Transverse colon (tissue), 4 donors: Measurements from ENCODE around the gene PSORS1C1. TPM values are rescaled to one million over a fixed set of nuclear protein-coding genes. Genes with fewer than 3 reads are reported as not detected.
A peak's percentile ranks its signal among the peaks of the same experiment; 100 is the strongest.

Experiments used
- DNase-seq: peaks from one replicate; pipeline ENCODE4 v3.0.0-alpha.2; 2019
- H3K27ac ChIP-seq, 4 donors: fragments of 200-600 bp; sonication (generic); 2 replicates each; pipeline ENCODE4 v1.5.1; 2016 to 2018; ENCODE audit warnings: inconsistent platforms in 4 of 4
- H3K27me3 ChIP-seq: fragments of 200-600 bp; sonication (generic); 2 replicates; pipeline ENCODE4 v1.5.1; 2017; ENCODE audit warnings: inconsistent platforms
- H3K36me3 ChIP-seq, 4 donors: fragments of 200-600 bp; sonication (generic); 2 replicates each; pipeline ENCODE4 v1.5.1; 2017 to 2019; ENCODE audit warnings: inconsistent platforms in 4 of 4
- H3K4me1 ChIP-seq, 4 donors: fragments of 200-600 bp; sonication (generic); 2 replicates each; pipeline ENCODE4 v1.5.1; 2017 to 2020; ENCODE audit warnings: inconsistent platforms in 4 of 4
- H3K4me3 ChIP-seq, 4 donors: fragments of 200-600 bp; sonication (generic); 1 replicate in 1 of 4; 2 replicates in 3 of 4; pipeline versions ENCODE4 v1.5.1 to v1.6.1; 2017 to 2019; ENCODE audit warnings: inconsistent platforms in 4 of 4
- H3K9me3 ChIP-seq, 2 donors: fragments of 200-600 bp; sonication (generic); 2 replicates each; pipeline ENCODE4 v1.5.1; 2017 to 2019; ENCODE audit warnings: inconsistent platforms in 2 of 2
- EP300 ChIP-seq: sonication (generic); formaldehyde crosslinking; IDR thresholded peaks from one replicate; pipeline ENCODE4 v1.6.1; 2017; ENCODE audit warnings: antibody characterized with exemption, low read depth
- POLR2A ChIP-seq: fragments of 450-650 bp; IDR thresholded peaks from one replicate; pipeline ENCODE4 v1.6.1; 2016; ENCODE audit warnings: antibody characterized with exemption, mild to moderate bottlenecking, moderate library complexity
- POLR2AphosphoS5 ChIP-seq, 3 donors: sonication (generic); formaldehyde crosslinking; IDR thresholded peaks; one replicate each; pipeline ENCODE4 v1.6.1; 2016; ENCODE audit warnings: antibody characterized with exemption in 3 of 3
- WGBS, 2 donors: methylation state at CpG; one replicate each; pipeline ENCODE4 v1.1.5; 2018; ENCODE audit warnings: low coverage in 1 of 2; 5-methylcytosine and 5-hydroxymethylcytosine counted together
- in situ Hi-C, 4 donors: fragments of 200-750 bp; cut with MboI; loops; one replicate each; pipeline versions ENCODE4 v1.15.0 to v1.15.1; 2017; ENCODE audit warnings: low sequenced_read_pairs in 3 of 4, low pct_ligation_motif_present in 1 of 4, low pct_unique_long_range_greater_than_20kb in 1 of 4
- intact Hi-C: fragments of 100-400 bp; cut with DNase I; formaldehyde crosslinking; loops from one replicate; pipeline ENCODE4 v1.15.1; 2023; ENCODE audit warnings: low total_unique reads
- total RNA-seq, 4 donors: library from RNA; depleted of rRNA; stranded (reverse); fragments of >200 nt; gene quantifications; one replicate each; pipeline ENCODE4 v1.1.0, GENCODE V29; 2016
- TF ChIP-seq, protein P1 (sequence below), 5 experiments: fragments of 200-600 bp in 3 of 5; fragments of 450-650 bp in 2 of 5; sonication (generic) in 3 of 5; IDR thresholded peaks; 1 replicate in 2 of 5; 2 replicates in 3 of 5; pipeline ENCODE4 v1.5.1; 2016 to 2017; ENCODE audit warnings: antibody characterized with exemption in 5 of 5, inconsistent platforms in 3 of 5, mild to moderate bottlenecking in 2 of 5, moderate library complexity in 1 of 5

The PSORS1C1 gene
- total RNA-seq, 4 donors from 2014 or later: 8.8 to 19.0 (median 13.4) TPM

- intact Hi-C loops: no loop called here
- no peaks in the 10 kb centered on the region for H3K36me3 ChIP-seq
- H3K9me3 ChIP-seq: no peaks in the 10 kb centered on the region
- peaks cover 0 to 12% (median 4%) of the 10 kb centered on the region in 4 donors for H3K4me1 ChIP-seq
- no peak overlapping the region for H3K4me3 ChIP-seq
- DNase-seq: no peak
- in situ Hi-C loops: no loop called here
- no peak for TF ChIP-seq POLR2A
- 67 to 70% methylated on average over 2 to 16 of the region's 16 CpGs for WGBS, 2 donors
- no peak overlapping the region for H3K27ac ChIP-seq
- H3K27me3 ChIP-seq: no peaks in the 10 kb centered on the region
These were observed 12.0 kb downstream of the PSORS1C1 start for GRCh38 chr6:31126396-31127175.

DNA sequence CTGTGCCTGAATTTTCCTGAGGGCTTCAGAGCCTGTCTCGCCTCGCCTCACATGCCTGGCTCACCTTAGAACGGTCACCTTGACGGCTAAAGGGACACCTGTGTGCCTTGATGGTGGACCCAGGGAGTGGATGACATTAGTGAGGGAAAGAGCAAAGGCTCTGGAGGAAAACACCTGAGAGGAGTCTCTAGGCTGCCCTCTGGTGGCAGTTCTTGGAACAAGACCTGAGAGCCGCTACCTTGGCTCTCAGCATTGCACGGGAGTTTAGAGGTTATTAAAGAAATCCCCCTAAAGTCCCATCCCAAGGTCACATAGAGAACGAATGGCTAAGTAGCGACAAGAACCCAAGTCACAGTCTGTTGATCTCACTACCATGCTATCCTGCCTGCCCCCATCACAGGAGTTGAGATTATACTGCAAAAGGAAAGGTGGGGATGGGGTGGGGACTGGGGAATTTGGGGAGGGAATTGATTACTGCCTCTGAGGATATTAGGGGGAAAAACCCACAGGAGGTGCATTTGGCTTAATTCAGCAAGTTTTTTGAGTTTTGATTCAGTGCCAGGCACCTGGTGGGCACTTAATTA lies 13.6 kb downstream of the PSORS1C1 start:
- Histone ChIP-seq H3K27ac (no peak overlapping the region), H3K36me3 (no peaks in the 10 kb centered on the region), H3K4me3 (no peak overlapping the region), H3K9me3 (no peaks in the 10 kb centered on the region), H3K27me3 (no peaks in the 10 kb centered on the region), H3K4me1 (peaks cover 0 to 2% (median under 1%) of the 10 kb centered on the region in 4 donors)
- DNase-seq: peak; percentile 80
- in situ Hi-C loops: no loop called here
- TF ChIP-seq, protein P1, sequence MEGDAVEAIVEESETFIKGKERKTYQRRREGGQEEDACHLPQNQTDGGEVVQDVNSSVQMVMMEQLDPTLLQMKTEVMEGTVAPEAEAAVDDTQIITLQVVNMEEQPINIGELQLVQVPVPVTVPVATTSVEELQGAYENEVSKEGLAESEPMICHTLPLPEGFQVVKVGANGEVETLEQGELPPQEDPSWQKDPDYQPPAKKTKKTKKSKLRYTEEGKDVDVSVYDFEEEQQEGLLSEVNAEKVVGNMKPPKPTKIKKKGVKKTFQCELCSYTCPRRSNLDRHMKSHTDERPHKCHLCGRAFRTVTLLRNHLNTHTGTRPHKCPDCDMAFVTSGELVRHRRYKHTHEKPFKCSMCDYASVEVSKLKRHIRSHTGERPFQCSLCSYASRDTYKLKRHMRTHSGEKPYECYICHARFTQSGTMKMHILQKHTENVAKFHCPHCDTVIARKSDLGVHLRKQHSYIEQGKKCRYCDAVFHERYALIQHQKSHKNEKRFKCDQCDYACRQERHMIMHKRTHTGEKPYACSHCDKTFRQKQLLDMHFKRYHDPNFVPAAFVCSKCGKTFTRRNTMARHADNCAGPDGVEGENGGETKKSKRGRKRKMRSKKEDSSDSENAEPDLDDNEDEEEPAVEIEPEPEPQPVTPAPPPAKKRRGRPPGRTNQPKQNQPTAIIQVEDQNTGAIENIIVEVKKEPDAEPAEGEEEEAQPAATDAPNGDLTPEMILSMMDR (IDR thresholded peaks at IDR 0.05): peak; percentile 74 to 90 (median 85)
- TF ChIP-seq POLR2AphosphoS5 (IDR thresholded peaks at IDR 0.05): no peak
- TF ChIP-seq EP300: no peak
- no peak for TF ChIP-seq POLR2A
- intact Hi-C loops: no loop called here
- 4% methylated on average over 8 of the region's 8 CpGs; no CpG with 5 or more reads in 1 of the 2 donors for WGBS, 2 donors

- 47 to 60% methylated on average over 2 to 4 of the region's 4 CpGs for WGBS, 2 donors
- DNase-seq: no peak
- H3K9me3 ChIP-seq: no peaks in the 10 kb centered on the region
- H3K27me3 ChIP-seq: no peaks in the 10 kb centered on the region
- H3K4me1 ChIP-seq: no peaks in the 10 kb centered on the region
- in situ Hi-C loops: no loop called here
- intact Hi-C loops: no loop called here
- H3K4me3 ChIP-seq: no peak overlapping the region
- TF ChIP-seq EP300 (no peak), POLR2AphosphoS5 (IDR thresholded peaks at IDR 0.05) (no peak), POLR2A (no peak)
- TF ChIP-seq, protein P1 (IDR thresholded peaks at IDR 0.05): no peak
- H3K27ac ChIP-seq: no peak overlapping the region
- H3K36me3 ChIP-seq: no peaks in the 10 kb centered on the region
These were observed 14.5 kb downstream of the PSORS1C1 start for GRCh38 chr6:31129130-31129529.

- Histone ChIP-seq H3K4me1 (no peaks in the 10 kb centered on the region), H3K36me3 (no peaks in the 10 kb centered on the region), H3K27ac (no peak overlapping the region), H3K27me3 (no peaks in the 10 kb centered on the region), H3K4me3 (no peak overlapping the region), H3K9me3 (no peaks in the 10 kb centered on the region)
- in situ Hi-C loops (loop anchor here in 3 of 4 donors (10.0 kb wide), 3 partner anchors 64 to 314 kb away; no protein-coding TSS in a partner anchor), intact Hi-C loops (no loop called here)
- no peak for TF ChIP-seq EP300
- no peak for TF ChIP-seq POLR2AphosphoS5 (IDR thresholded peaks at IDR 0.05)
- TF ChIP-seq, protein P1 (IDR thresholded peaks at IDR 0.05): no peak
- no peak for TF ChIP-seq POLR2A
- WGBS, 2 donors: 88 to 93% methylated on average over 1 to 3 of the region's 3 CpGs
- DNase-seq: no peak
These were observed 16.2 kb downstream of the PSORS1C1 start for GRCh38 chr6:31130751-31131150.
